HG03432 (cell line): ENCODE results near the gene CXXC1.
"Not testable (repeated sequence)": the region's sequence is repeated elsewhere in the genome, so short reads cannot be mapped to it uniquely, and the experiment has no call there.

Experiments used
- ATAC-seq: cut with Tn5 transposase; IDR thresholded peaks from one replicate; pipeline ENCODE4 v1.9.1; 2021; ENCODE audit warnings: mild to moderate bottlenecking, moderate library complexity; ENCODE audit not compliant: unreplicated experiment

The CXXC1 gene

GRCh38 chr18:50298443-50299284 lies 11.2 kb upstream of the CXXC1 start:
- ATAC-seq: peak; percentile 8

GRCh38 chr18:50297621-50298442 lies 10.3 kb upstream of the CXXC1 start:
- peak; percentile 100 for ATAC-seq

- ATAC-seq: no peak
Measured at GRCh38 chr18:50293039-50293438, 5.5 kb upstream of the CXXC1 start.

GRCh38 chr18:50289108-50289443 lies 1.6 kb upstream of the CXXC1 start:
- ATAC-seq: no peak

- ATAC-seq: not testable (repeated sequence)
Measured at GRCh38 chr18:50288348-50289107, 1.0 kb upstream of the CXXC1 start.

GRCh38 chr18:50287028-50287440 lies 458 bp downstream of the CXXC1 start:
- no peak for ATAC-seq

- no peak for ATAC-seq
Measured at GRCh38 chr18:50286391-50287027, 983 bp downstream of the CXXC1 start.

GRCh38 chr18:50285631-50286321 lies 1.7 kb downstream of the CXXC1 start:
- ATAC-seq: no peak

GRCh38 chr18:50285071-50285470 lies 2.4 kb downstream of the CXXC1 start:
- no peak for ATAC-seq

GRCh38 chr18:50284255-50284885 lies 3.1 kb downstream of the CXXC1 start:
- no peak for ATAC-seq

GRCh38 chr18:50283469-50284209 lies 3.9 kb downstream of the CXXC1 start:
- ATAC-seq: no peak

GRCh38 chr18:50282521-50283335 lies 4.8 kb downstream of the CXXC1 start:
- ATAC-seq: no peak

- no peak for ATAC-seq
Measured at GRCh38 chr18:50281972-50282520, 5.4 kb downstream of the CXXC1 start.

GRCh38 chr18:50281295-50281971 lies 6.1 kb downstream of the CXXC1 start, which contains the start of gene MBD1:
MBD1 (minus strand) TSS chr18:50281523; CDS start chr18:50279992, 1,531 bp downstream.
- ATAC-seq: peak; percentile 92

- no peak for ATAC-seq
Measured at GRCh38 chr18:50280707-50281294, 6.7 kb downstream of the CXXC1 start.

- ATAC-seq: no peak
Measured at GRCh38 chr18:50279752-50280151, 7.7 kb downstream of the CXXC1 start.

GRCh38 chr18:50277942-50278341 lies 9.6 kb downstream of the CXXC1 start:
- ATAC-seq: no peak
